IPS DF 6.9 (cell line): Measurements from ENCODE around the gene TRIM67.

Experiments
- DNase-seq: peaks from one replicate; pipeline ENCODE4 v3.0.0-alpha.2; 2013; ENCODE audit warnings: low read depth, low spot score
- H3K27ac ChIP-seq: one replicate; pipeline ENCODE4 v1.5.1; 2013; ENCODE audit warnings: low read length, control low read depth
- H3K27me3 ChIP-seq: 2 replicates; pipeline ENCODE4 v1.6.1; 2013; ENCODE audit warnings: mild to moderate bottlenecking, low read length; ENCODE audit not compliant: control insufficient read depth, insufficient read depth
- H3K36me3 ChIP-seq: 2 replicates; pipeline ENCODE4 v1.6.1; 2013; ENCODE audit warnings: low read length; ENCODE audit not compliant: control insufficient read depth, insufficient read depth
- H3K4me1 ChIP-seq: 2 replicates; pipeline ENCODE4 v1.6.1; 2013; ENCODE audit warnings: low read length; ENCODE audit not compliant: control insufficient read depth, insufficient read depth
- H3K4me3 ChIP-seq: 2 replicates; pipeline ENCODE4 v1.5.1; 2013; ENCODE audit warnings: mild to moderate bottlenecking, low read length
- H3K9me3 ChIP-seq: 2 replicates; pipeline ENCODE4 v1.6.1; 2013; ENCODE audit warnings: low read length, inconsistent platforms; ENCODE audit not compliant: control insufficient read depth, insufficient read depth
- WGBS: extraction: QIAGEN DNeasy Blood & Tissue Kit; methylation state at CpG from one replicate; pipeline ENCODE4 v1.1.7; 2013; ENCODE audit warnings: mixed read lengths, missing lambda C conversion rate; ENCODE audit not compliant: insufficient read length, insufficient coverage; 5-methylcytosine and 5-hydroxymethylcytosine counted together

Gene TRIM67

DNA sequence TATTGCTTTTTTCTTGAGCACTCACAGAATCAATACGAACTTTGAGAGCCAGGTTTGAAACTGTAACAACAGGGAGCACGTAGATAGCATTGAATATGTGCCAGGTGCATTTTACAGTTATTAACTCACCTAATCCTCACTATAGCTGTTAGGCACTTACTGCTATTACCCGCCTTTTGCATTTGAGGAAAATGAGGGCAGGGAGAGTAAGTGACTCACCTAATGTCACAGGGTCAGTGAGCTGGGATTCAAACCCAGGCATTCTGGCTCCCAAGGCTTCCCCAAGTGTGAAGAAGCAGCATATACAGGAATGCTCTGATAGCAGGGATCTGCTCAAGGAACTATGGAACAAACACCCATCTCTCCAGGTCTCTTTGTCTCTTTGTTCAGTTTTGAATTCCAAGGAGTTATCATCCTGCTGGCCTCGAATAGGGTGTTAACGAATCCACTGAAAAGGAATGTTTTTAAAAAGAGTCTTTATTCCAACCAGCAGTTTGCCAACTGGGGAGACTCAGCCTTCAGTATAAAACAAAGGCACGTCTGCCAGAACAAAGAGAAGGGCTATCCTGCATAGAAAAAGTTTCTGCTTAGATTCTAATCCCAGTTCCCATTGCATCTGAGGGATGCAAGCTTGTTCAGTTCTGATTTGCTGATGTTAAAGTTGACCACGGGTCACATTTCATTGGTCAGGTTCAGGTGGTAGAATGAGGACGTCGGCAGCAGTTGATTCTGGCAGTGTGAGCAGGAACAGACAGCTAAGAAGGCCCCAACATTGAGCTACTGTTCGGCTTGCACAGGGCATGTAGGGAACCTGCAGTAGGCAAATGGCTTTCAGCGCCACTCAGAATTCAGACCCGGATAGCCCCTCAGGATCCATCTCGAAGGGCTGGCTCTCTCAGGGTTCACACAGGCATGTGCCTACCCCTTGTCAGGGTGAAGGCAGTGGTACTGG lies 22.1 kb downstream of the TRIM67 start:
- Histone ChIP-seq H3K4me1 (no peaks in the 10 kb centered on the region), H3K9me3 (no peaks in the 10 kb centered on the region), H3K27ac (no peak overlapping the region), H3K4me3 (no peak overlapping the region), H3K36me3 (no peaks in the 10 kb centered on the region), H3K27me3 (no peaks in the 10 kb centered on the region)
- WGBS = no CpG with 5 or more reads among the region's 13 CpGs
- DNase-seq = no peak

DNA sequence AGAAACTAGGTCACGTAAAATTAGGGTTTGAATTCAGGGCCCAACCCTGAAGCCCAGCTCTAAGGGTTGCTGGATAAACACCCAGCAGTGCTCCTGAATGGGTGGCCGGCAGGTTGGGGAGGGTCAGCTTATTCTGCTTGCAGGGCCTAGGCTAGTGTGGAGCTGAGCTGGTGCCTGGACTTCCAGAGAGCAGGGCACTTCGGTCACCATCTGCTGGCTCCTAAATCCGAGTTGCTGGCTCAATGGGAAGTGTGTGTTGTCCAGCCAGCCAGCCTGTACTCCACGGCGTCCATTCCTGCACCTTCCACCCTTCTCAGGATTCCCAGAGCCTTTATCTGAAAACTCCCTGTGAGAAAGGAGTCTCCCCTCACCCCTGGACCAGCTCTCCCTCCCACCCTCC lies 23.0 kb downstream of the TRIM67 start:
- H3K27ac ChIP-seq = no peak overlapping the region
- H3K27me3 ChIP-seq = no peaks in the 10 kb centered on the region

DNA sequence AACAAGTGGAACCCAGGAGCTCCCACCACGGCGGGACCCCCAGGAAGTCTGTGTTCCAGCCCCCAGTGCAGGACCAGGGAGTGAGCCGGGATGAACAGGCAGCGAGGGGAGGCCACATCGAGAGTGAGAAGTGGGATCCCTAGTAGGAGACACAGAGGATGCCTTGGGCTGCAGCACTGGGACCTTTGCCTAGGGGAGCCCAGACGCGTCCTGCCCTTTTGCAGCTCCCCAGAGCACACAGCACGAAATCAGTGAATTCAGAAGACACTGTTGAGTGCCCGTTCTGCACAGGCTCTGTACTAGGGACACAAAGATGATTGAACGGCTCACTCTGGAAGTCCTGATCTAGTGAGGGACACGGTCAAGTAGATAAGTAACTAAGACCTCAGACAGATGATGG lies 23.5 kb downstream of the TRIM67 start:
- Histone ChIP-seq H3K36me3 (no peaks in the 10 kb centered on the region), H3K27me3 (no peaks in the 10 kb centered on the region), H3K4me3 (no peak overlapping the region), H3K9me3 (no peaks in the 10 kb centered on the region), H3K4me1 (no peaks in the 10 kb centered on the region), H3K27ac (no peak overlapping the region)
- WGBS = no CpG with 5 or more reads among the region's 11 CpGs
- no peak for DNase-seq

More for the DNA sequence above, 23.0 kb downstream of the TRIM67 start:
- Histone ChIP-seq H3K9me3 (no peaks in the 10 kb centered on the region), H3K4me1 (no peaks in the 10 kb centered on the region), H3K36me3 (no peaks in the 10 kb centered on the region), H3K4me3 (no peak overlapping the region)
- no CpG with 5 or more reads among the region's 6 CpGs for WGBS
- no peak for DNase-seq

DNA sequence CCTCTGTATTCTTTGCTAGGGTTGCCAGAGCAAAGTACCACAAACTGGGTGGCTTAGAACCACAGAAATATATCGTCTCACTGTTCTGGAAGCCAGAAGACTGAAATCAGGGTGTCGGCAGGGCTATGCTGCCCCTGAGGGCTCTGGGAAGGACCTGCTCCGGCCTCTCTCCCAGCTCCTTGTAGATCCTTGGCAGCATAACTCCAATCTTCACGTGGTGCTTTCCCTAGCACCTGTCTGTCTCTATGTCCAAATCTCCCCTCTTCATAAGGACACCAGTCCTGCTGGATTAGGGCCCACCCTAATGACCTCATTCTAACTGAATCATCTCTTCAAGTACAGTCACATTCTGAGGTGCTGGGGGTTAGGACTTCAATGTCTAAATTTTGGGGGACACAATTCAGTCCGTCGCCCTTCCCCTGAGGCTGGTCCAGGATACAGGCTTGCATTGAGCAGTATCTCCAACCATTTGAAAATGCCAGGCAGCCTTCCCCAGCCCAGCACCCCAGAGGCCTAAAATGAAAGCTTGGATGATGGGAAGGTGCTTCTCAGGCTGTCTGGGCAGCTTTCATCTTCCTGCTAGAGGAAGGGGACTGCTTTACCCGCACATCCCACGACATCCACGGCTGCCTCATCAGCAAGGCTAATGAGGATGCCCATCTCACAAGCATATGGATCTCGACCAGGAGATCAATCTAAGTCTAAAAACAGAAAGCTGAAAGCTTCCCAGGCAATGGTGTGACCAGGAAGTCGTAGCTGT lies 24.7 kb downstream of the TRIM67 start:
- no CpG with 5 or more reads among the region's 11 CpGs for WGBS
- Histone ChIP-seq H3K4me3 (no peak overlapping the region), H3K9me3 (no peaks in the 10 kb centered on the region), H3K36me3 (no peaks in the 10 kb centered on the region), H3K27me3 (no peaks in the 10 kb centered on the region), H3K4me1 (no peaks in the 10 kb centered on the region), H3K27ac (no peak overlapping the region)
- no peak for DNase-seq

DNA sequence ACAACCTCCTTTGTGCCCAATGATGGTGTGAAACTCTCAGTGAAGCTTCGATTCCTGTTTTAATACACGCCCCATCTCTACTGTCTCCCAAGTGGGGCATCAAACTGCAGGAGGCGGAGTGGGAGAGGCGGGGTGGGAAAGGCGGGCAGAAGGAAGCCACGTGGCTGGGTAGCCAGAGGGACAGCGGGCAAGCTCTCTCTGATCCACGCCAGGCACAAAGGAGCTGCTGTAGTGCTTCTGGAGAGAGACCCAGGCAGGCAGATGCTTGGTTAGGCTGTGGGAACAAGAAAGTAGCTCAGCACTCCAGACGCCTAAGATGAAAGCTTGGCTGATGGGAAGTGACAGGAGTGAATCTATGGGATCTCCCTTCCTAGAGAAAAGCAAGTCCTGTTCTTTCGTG lies 25.7 kb downstream of the TRIM67 start:
- no peaks in the 10 kb centered on the region for H3K36me3 ChIP-seq
- H3K27me3 ChIP-seq = no peaks in the 10 kb centered on the region
- H3K4me1 ChIP-seq = no peaks in the 10 kb centered on the region
- no peak overlapping the region for H3K27ac ChIP-seq
- WGBS = no CpG with 5 or more reads among the region's 10 CpGs
- H3K9me3 ChIP-seq = no peaks in the 10 kb centered on the region
- H3K4me3 ChIP-seq = no peak overlapping the region
- no peak for DNase-seq

DNA sequence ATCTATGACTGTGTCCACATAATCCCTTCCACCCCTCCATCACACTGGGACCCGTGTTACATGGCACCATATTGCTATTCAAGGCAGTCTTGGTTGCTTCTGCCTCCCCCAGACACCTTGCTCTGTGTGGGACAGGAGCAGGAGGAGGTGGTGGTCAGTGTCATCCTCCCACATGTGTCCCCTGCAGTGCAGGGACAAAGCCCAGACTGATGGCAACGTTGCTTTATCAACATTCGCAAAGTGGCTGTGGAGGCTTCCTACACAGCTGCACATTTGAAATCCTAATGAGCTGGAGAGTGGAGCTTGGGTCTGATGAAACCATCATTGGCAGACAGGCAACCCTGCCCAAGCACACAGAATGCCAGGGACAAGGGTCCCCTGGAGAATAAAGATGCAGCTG lies 26.2 kb downstream of the TRIM67 start:
- DNase-seq = no peak
- Histone ChIP-seq H3K4me1 (0 out of 2 replicates have a peak, but pooled peaks cover 2% of the 10 kb centered on the region), H3K4me3 (no peak overlapping the region), H3K27ac (no peak overlapping the region), H3K9me3 (no peaks in the 10 kb centered on the region), H3K36me3 (no peaks in the 10 kb centered on the region), H3K27me3 (no peaks in the 10 kb centered on the region)
- no CpG with 5 or more reads among the region's 3 CpGs for WGBS

DNA sequence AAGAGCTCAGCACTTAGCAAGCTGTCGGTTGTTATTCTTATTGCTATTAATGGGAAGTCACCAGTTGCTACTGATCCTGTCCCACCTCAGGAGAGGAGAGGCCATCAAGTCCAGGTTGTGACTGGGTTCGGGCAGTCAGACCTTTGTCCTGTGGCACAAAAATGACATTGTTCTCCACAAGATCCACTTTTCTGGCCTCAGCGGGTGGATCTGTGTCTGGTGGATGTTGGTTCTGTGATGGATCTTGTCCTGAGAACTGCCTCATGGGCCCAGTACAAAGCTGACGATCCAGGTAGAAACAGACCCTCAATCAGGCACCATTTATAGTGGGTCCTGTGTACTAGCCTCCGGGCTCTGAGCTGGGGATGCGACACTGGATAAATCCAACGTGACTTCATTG lies 26.9 kb downstream of the TRIM67 start:
- H3K4me3 ChIP-seq = no peak overlapping the region
- WGBS = no CpG with 5 or more reads among the region's 7 CpGs
- no peaks in the 10 kb centered on the region for H3K36me3 ChIP-seq
- H3K27me3 ChIP-seq = no peaks in the 10 kb centered on the region
- H3K4me1 ChIP-seq = 0 out of 2 replicates have a peak, but pooled peaks cover 2% of the 10 kb centered on the region
- no peaks in the 10 kb centered on the region for H3K9me3 ChIP-seq
- no peak for DNase-seq
- H3K27ac ChIP-seq = no peak overlapping the region

DNA sequence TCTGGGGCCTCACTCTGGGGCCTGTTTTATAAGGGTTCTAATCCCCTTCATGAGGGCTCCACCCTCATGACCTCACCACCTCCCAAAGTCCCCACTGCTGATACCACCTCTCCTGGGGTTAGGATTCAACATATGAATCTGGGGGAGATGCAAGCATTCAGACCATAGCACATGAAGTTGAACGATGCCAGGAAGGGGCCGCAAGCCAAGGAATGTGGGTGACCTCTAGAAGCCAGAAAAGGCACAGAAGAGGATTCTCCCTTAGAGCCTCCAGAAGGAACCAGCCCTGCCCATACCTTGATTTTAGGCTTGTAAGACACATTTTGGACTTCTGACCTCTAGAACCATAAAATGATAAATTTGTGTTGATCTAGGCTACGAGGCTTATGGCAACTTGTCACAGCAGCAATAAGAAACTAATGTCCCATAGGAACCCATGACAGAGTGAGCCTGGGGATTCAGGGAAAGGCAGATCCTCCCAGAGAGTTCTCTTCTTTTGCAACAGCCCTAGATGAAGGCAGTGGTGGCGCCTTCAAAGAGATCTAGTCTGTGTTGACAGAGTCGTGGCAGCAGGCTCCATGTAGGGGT lies 27.9 kb downstream of the TRIM67 start:
- H3K4me3 ChIP-seq = no peak overlapping the region
- no peak overlapping the region for H3K27ac ChIP-seq
- H3K9me3 ChIP-seq = no peaks in the 10 kb centered on the region
- 0 out of 2 replicates have a peak, but pooled peaks cover 2% of the 10 kb centered on the region for H3K4me1 ChIP-seq
- H3K36me3 ChIP-seq = no peaks in the 10 kb centered on the region
- no peak for DNase-seq
- no CpG with 5 or more reads among the region's 5 CpGs for WGBS
- H3K27me3 ChIP-seq = no peaks in the 10 kb centered on the region

DNA sequence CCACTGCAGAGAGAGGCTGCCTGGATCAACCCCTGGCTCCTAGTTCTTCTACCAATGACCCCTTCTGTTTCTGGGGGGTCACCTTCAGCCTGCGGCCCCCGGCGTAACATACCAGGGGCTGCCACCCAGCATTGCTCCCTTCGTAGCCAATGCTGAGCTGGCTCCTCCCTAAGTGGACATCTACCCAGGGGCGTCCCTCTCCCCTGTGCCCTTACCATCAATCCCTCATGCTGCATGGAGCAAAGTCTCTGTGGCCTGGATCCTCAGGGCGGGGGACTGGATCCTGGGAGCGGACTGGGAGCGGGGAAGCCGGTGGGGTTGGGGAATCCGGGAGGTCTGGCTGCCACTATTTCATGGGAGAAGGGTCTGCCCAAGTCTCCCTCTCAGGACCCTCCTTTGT lies 28.6 kb downstream of the TRIM67 start:
- Histone ChIP-seq H3K27me3 (no peaks in the 10 kb centered on the region), H3K27ac (no peak overlapping the region)
- WGBS = no CpG with 5 or more reads among the region's 10 CpGs

DNA sequence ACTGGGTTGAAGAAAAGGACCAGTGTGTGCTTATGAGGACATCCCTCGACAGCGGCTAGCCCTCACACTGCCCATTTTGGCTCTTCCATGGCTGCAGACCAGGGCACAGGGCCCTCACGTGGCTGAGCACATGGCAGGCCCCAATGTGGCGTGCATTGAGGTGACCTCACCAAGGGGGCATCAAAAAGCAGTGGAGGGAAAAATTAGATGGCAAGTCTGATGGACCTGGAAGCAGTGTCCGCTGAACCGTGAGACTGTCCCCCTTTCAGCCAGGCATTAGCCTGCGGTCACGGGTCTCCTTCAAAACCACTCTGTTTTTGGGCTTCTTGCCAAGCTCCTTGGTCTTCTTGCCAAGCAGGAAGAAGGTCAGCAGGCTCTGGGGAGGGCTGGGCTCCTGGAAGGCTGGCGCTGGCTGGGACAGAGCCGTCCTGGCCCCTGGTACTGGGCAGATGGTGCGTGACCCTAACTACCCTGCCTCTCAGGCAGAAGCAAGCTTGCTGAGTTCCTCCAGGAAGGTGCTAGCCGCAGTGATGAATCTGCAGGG lies 30.8 kb downstream of the TRIM67 start:
- H3K27ac ChIP-seq = no peak overlapping the region
- H3K4me1 ChIP-seq = 0 out of 2 replicates have a peak, but pooled peaks cover 2% of the 10 kb centered on the region
- no peak overlapping the region for H3K4me3 ChIP-seq
- no CpG with 5 or more reads among the region's 12 CpGs for WGBS
- no peaks in the 10 kb centered on the region for H3K9me3 ChIP-seq
- H3K27me3 ChIP-seq = no peaks in the 10 kb centered on the region
- no peak for DNase-seq
- no peaks in the 10 kb centered on the region for H3K36me3 ChIP-seq

More for the DNA sequence above, 28.6 kb downstream of the TRIM67 start:
- Histone ChIP-seq H3K4me3 (no peak overlapping the region), H3K4me1 (0 out of 2 replicates have a peak, but pooled peaks cover 2% of the 10 kb centered on the region), H3K9me3 (no peaks in the 10 kb centered on the region), H3K36me3 (no peaks in the 10 kb centered on the region)
- DNase-seq = no peak
